ENCODE results near the gene CFAP61.
"Not testable (repeated sequence)": the region's sequence is repeated elsewhere in the genome, so short reads cannot be mapped to it uniquely, and the experiment has no call there.

CFAP61 gene

GRCh38 chr20:20244384-20244783 is 192.1 kb downstream of the CFAP61 start:
- DNase-seq, result not testable (repeated sequence)

- no peak for DNase-seq
Observed at GRCh38 chr20:20246996-20247633, 194.8 kb downstream of the CFAP61 start.

GRCh38 chr20:20248620-20249200 is 196.4 kb downstream of the CFAP61 start:
- no peak for DNase-seq

GRCh38 chr20:20251317-20251716 is 199.0 kb downstream of the CFAP61 start:
- DNase-seq, result no peak

- DNase-seq, result no peak
Observed at GRCh38 chr20:20251836-20252235, 199.5 kb downstream of the CFAP61 start.

GRCh38 chr20:20253039-20253743 is 200.9 kb downstream of the CFAP61 start:
- DNase-seq, result no peak

GRCh38 chr20:20253744-20254330 is 201.5 kb downstream of the CFAP61 start:
- DNase-seq, result no peak

- no peak for DNase-seq
Observed at GRCh38 chr20:20255099-20255498, 202.8 kb downstream of the CFAP61 start.

GRCh38 chr20:20259533-20259932 is 207.2 kb downstream of the CFAP61 start:
- no peak for DNase-seq

- DNase-seq, result no peak
Observed at GRCh38 chr20:20261159-20261558, 208.8 kb downstream of the CFAP61 start.

- no peak for DNase-seq
Observed at GRCh38 chr20:20265210-20265609, 212.9 kb downstream of the CFAP61 start.

GRCh38 chr20:20266552-20266951 is 214.2 kb downstream of the CFAP61 start:
- no peak for DNase-seq

- DNase-seq, result peak; percentile 42
Observed at GRCh38 chr20:20267685-20268370, 215.5 kb downstream of the CFAP61 start.

- no peak for DNase-seq
Observed at GRCh38 chr20:20271271-20271670, 218.9 kb downstream of the CFAP61 start.

- no peak for DNase-seq
Observed at GRCh38 chr20:20272686-20273085, 220.4 kb downstream of the CFAP61 start.

GRCh38 chr20:20273286-20273685 is 221.0 kb downstream of the CFAP61 start:
- DNase-seq, result no peak

- no peak for DNase-seq
Observed at GRCh38 chr20:20274821-20275220, 222.5 kb downstream of the CFAP61 start.

- DNase-seq, result no peak
Observed at GRCh38 chr20:20275636-20276035, 223.3 kb downstream of the CFAP61 start.

GRCh38 chr20:20276811-20277530 is 224.6 kb downstream of the CFAP61 start:
- peak; percentile 41 for DNase-seq

- no peak for DNase-seq
Observed at GRCh38 chr20:20277894-20278335, 225.6 kb downstream of the CFAP61 start.

GRCh38 chr20:20286061-20286460 is 233.7 kb downstream of the CFAP61 start:
- no peak for DNase-seq

- DNase-seq, result no peak
Observed at GRCh38 chr20:20289331-20289730, 237.0 kb downstream of the CFAP61 start.

GRCh38 chr20:20292472-20292871 is 240.1 kb downstream of the CFAP61 start:
- no peak for DNase-seq

Data from NCI-H1417 treated with DMSO at 0.1 percent for 48 hours (cell line).